ENCODE measurements around the gene USH2A.

Gene USH2A

DNA sequence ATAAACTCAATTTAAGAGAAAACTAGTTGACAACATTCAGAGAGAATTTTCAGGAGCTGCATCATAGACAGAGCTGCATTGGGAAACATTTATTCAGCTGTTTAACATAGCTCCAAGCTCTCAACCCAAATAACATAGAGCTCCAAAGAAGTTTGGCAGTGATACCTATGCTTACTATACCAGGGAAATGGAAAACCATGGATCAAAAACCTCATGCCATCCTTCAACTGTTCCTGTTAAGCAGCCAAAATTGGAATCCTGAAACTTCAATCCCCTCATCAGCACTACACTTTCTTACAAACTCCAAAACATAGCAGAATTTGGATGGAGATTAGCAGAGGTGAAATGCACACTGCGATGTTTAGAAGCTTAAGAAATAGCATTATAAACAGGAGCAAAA is 164.4 kb downstream of the USH2A start:
- no peak for DNase-seq

DNA sequence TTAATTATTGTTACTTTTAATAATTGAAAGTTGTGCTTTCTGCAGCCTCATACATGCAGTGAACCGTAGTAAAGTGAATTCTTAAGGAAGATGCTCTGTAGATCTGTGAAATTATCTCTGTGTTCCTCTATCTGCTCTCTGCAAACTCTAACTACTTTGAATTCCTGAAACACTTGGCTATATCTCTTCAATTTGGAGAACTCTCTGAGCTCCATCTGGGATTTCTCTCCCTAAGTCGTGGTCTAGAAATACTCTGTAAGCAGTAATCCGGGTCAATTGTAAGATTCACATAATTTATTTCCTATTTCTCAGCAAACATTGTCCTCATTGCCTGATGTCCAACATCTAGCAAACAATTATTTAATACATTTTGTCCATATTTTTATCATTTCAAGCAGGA is 164.9 kb downstream of the USH2A start:
- no peak for DNase-seq

DNA sequence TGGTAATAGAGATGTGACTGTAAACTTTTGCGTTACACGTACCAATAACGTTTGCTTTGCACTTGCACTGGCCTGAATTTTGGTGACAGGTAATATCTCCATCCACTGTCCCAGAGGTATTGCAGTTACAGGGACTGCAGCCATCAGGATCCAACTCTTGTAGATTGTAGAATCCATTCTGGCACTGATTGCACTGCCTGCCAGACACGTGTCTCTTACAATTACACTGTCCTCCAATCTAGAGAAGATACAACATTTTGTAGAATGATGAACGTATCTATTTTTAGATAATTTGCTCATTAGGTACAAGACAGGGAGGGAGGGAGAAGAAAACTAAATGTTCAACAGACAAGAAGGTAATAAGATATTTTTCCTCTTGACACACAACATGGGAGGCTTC is 172.4 kb downstream of the USH2A start:
- DNase-seq: no peak

DNA sequence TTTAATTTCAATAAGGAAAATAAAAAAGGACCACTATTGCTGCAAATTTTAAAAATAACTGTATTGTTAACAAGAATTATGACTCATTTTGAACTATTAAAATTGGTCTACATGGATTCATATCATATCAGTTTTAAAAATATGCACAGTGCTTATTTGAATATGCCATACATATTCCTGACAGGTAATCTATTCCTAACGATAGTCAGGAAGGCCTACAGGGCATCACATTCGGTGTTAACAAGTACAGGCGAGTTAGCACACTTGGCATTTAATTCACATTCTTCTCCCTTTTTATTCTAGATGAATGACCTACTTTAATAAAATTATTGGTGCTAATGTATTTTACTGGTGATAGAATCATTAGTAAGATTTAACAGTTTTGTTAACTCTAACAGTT is 174.6 kb downstream of the USH2A start:
- no peak for DNase-seq

DNA sequence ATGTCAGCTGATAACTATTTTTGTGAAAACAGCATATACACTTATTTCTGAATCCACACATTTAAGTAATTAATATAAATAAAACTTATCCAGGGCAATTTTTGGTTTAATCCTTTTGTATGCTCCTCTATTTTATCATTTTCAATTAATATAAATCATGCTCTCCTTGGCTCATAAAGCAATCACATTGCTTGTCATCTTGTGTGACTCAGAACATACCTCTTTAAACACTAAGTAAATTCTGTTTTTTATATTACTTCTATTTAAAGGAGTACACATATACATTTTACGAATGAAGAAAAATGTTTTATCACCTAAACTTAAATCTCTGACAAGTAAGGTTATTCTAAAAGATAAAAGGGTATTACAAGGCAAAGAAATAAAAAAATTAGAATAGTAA is 175.3 kb downstream of the USH2A start:
- no peak for DNase-seq

DNA sequence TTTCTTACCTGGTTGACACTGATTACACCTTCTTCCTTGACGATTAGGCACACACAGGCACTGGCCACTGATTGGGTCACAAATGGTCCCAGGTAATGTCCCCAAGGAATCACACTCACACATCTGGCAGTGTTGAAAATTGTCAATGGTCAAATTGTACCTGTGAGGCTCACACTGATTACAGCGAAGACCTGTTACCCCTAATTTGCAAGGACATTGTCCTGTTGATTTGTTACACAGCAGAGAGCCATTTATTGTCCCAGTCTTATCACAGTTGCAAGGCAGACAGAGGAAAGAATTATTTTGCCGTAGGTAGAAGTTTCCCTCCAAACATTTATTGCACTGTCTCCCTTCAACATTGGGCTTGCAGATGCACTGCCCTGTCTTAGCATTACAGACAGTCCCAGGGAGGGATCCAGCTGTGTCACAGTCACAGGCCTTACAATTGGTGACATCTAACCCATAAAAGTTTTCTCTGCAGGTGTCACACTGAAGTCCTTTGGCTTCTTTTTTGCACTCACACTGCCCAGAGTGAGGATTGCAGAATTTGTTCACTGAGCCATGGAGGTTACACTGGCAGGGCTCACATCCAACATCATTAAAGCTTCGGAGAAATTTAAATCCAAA is 176.6 kb downstream of the USH2A start:
- DNase-seq: no peak

DNA sequence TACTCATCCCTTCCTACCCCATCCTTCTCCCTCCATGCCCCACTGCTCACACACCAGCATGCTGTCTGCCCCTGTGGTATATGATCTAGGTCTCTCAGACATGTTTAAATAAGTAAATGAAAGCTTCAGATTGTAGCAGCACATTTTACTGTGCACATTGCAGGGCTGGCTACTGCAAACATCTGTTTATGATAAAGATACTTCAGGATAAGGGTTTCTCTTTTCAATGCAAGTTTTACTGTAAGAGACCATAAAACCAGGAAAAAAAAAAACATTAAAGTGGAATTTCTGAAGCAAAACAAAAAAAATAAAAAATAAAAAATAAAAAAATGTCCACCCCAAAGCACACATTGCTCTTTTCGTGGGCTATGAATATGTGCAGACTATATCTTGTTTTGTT is 184.4 kb downstream of the USH2A start:
- DNase-seq: no peak

DNA sequence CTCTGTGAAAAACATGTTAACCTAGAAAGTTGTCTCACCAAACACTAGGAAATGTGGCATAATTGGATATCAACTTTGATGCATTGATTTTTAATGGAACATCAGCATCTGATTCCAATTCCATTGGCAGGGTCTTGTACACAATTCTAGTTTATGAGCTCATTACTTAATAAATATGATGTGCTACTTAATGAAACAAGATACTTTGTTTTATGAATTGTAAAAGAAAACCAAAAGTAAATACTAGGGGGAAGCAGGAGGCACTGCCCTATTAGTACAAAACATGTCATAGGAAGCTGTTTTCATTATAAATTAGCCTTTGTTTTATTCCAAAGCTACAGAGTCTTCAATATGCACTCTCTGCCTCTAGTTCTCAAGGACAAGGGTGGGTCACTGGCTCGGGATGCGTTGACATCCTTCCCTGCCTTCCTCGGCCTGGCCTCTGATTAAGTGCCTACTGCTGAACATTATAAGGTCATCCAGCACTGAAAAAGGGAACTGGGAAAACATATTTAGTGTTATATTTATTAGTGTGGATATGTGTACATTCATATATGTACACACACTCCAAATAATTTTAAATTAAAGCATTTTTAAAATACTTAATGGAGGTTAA is 185.2 kb downstream of the USH2A start:
- no peak for DNase-seq

DNA sequence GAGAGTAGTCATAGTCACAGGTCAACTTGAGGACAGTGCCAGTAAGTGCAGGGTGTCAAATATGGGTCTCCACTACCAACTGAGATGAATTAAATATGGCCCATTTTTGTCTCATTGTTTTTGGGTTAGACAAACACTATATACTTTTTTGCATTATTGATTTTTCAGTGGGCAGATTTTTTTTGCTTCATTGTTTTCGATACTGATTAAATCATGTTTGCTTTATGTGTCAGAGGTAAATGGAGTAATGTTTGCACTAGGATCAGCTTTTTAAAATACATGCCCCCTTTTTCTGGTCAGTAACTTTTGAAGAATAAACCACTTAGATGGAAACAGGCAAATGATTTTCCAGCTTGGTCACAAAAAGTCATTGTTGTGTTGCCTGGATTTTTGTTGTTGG is 199.0 kb downstream of the USH2A start:
- no peak for DNase-seq

DNA sequence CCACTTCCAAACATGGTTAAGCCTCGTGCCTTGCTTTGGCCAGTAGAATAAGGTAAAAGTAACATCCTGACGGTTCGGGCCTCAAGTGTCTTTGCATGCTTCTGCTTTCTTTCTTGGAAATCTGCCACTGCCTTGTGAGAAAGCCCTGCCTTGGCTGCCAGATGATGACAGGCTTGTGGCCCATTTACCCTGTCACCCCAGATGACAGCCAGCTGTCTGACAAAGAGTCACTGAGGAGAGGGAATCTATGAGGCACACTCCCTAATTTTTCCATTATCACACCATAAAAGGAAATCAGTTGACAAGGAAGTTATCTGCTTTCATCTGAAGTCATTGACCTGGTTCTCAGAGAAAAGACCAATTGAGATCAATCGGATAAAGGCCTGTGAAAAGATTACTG is 199.8 kb downstream of the USH2A start:
- DNase-seq: peak; percentile 65

DNA sequence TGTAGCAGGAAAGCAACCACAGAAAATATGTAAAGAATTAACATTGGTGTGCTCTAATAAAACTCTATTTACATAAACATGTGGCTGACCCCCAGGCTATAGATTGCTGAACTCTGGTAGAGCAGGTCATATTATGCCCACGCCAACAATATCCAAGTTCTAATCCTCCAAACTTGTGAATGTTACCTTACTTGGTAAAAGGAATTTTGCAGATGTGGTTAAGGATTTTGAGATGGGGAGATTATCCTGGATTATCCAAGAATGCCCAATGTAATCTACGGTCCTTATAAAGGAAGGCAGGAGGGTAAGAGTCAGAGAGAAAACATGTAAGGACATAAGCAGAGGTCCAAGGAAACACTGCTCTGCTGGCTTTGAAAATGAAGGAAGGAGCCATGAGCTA is 201.0 kb downstream of the USH2A start:
- no peak for DNase-seq

DNA sequence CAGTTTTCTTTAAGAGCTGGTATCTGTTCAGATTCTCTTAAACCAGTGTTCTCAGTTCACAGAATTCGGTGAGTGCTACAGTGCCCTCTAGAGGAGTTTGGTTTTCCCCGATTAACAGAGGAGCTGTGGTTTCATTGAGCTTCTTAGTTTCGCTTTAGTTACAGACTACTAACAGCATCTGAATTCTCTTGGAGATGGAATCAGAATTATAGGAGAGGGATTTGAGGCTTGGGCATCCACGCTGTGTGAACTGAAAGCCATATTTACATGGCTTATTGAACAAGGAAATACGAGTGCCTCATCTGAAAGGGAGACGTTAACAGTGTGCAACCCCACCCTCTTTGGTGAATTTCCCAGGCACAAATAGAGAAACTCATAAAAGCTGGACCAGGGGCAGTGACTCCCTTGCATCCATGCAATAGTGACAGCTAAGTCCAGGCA is 202.0 kb downstream of the USH2A start:
- DNase-seq: peak; percentile 53

DNA sequence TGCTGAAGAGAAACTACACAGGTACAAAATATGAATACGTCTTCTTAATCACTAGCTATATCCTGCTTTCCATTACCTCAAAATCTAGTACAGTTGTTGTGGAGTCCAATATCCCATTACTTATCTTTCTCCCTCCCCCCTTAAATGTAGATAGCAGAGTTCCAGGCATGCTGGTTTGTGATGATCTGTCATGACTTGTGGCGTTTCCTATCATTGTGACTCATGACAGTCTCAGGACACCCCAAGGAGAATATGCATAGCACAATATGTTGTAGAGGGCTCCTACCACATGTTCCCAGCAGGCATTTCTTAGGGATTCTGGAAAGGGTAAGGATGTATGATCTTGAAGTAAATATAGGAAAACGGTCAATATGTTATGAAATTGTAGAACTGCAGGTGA is 206.9 kb downstream of the USH2A start:
- no peak for DNase-seq

DNA sequence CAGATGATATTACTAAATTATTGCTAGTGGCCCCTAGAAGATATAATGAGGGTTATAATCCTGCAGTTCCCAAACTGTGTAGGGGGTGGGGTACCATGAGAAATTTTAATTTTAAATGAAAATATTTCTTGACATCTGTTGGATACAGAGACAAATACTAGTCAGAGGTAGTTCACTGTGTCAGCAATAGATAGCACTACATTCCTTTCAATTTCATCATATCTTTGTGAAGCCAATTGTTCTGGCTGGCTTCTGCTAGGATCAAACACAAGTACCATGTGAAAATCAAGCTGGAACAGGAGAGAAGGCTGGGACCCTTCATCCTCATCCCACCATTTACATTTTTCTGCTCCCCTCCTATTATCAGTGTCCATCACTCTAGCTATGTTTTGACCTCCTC is 208.1 kb downstream of the USH2A start:
- DNase-seq: no peak

DNA sequence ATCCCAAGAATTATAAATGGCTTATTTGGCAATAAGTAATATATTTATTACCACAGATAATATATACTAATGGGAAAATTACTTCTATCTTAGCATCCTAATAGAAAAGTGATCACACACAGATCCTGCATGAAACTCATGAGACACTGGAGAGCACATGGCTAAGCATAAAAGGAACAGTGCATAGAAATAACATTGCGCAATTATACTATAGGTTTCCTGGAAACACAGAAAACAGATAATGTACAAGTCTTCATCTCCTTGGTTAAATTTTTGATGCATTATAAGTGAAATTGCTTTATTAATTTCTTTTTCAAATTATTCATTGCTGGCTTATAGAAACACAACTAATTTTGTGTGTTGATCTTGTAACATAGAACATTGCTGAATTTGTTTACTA is 210.4 kb downstream of the USH2A start:
- no peak for DNase-seq

DNA sequence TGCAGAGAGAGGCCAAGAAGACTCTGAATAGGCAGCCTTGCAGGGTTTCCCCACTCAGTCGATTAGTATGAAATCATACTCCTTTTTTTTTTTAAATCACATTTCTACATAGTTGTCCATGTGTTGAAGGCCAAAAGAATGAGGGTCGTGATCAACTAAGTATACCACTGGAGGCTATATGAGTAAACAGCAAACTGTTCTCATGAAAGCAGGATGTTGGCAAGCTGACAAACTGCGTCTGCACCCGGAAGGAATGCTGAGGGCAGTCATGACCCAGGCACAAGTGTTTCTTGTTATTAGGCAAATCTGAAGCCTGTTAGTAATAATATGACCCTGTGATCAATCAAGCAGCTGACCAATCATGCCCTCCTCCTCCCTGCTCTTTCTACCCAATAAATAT is 213.2 kb downstream of the USH2A start:
- no peak for DNase-seq

DNA sequence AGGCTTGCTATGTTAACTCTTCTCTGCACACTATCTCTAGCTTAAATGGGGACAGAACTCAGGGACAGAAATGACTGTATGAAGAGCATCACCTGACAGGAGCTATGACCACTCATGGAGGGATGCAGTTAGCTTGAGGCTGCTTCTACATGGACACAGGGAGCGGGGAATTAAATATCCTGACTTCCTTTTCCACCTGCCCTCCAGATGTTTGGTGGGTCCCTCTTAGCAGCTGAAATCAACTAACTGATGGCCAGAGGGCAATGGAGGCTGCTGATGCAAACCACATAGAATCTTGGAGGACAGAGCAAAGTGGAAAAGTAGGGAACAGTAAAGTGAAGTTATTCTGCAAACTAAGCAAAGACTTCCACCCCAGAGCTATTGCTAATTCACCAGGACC is 214.1 kb downstream of the USH2A start:
- DNase-seq: no peak

DNA sequence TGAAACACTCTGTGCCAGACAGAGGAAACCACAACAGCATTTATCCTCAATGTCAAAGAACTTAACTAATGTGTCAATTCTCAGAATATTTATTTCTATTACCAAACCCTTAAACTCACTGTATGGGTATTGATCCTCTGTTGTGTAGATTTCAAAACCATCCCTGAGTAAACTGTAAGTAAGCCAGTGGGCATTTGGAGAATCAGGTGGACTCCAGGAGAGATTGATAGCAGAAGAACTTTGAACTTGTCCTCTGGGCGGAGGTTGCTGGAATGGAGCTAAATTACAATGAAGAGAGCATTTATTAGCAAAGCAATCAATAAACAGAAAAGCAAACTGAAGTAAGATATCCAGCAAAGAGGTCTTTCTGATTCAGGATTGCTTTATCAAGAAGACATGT is 216.1 kb downstream of the USH2A start:
- DNase-seq: no peak

DNA sequence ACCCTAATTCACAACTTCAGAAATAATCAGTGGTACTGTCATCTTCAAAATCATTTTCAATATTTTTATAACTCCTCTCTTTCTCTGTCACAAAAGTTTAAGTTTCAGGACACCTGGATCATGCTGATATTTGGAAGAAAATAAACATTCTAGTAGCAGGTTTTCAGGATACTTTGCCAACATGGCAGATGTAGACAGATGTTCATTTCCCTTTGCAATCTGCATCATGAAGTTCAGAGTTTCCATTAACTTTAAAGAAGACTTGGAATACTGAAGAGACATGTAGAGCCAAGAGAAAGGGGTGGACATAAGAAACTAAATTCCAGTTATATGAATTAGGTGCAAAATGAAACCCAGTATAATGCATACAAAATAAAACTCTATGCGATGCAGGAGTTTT is 218.1 kb downstream of the USH2A start:
- no peak for DNase-seq

DNA sequence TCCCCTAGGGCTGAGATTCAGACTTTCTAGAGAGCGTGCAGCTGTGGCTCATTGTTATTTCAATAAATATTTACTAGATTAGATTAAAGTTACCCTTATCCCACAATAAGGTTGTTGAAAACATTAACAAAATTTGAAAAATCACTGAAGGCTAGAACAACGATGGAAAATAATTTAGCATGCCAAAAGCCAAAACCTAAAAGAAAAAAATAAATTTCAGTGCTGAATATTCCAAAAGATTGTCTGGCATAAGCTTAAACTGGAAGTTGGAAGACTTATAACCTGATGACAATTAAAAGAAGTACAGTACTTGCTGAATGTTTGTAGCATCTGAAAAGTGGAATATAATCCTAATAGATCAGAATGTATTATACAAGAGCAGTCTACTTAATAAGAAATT is 221.3 kb downstream of the USH2A start:
- DNase-seq: no peak

DNA sequence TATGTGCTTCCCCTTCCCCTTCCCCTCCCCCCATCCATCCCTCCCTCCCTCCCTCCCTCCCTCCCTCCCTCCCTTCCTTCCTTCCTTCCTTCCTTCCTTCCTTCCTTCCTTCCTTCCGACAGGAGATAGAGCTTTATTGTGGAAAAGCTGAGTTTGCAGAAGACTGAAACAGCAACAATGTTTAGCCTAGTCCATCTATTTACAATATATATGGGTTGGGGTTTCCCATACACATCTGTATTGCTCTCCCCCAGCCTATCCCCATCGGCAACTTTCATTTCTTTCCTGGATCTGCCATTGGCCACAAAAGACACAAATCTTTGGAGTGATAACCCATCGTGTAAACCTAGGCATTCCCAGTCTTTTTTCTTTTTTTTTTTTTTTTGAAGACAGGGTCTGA is 222.3 kb downstream of the USH2A start:
- DNase-seq: no peak

DNA sequence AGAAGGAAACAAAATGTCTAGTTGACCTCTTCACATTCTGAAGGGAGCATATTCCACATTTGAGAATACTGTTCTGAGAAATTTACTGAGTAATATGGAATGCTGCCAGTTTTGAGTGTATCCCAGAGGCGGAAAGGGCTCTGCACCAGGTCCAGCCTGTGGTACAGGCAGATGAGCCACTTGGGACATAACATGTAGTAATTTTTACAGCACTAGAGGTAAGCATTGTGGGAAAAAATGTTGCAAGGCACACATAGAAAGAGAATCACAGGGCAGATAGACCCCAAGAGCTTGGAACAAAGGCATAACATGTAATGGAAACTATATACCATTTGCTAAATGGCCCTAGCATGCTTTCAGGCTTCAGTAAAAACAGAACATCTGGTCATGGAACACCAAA is 228.5 kb downstream of the USH2A start:
- no peak for DNase-seq

DNA sequence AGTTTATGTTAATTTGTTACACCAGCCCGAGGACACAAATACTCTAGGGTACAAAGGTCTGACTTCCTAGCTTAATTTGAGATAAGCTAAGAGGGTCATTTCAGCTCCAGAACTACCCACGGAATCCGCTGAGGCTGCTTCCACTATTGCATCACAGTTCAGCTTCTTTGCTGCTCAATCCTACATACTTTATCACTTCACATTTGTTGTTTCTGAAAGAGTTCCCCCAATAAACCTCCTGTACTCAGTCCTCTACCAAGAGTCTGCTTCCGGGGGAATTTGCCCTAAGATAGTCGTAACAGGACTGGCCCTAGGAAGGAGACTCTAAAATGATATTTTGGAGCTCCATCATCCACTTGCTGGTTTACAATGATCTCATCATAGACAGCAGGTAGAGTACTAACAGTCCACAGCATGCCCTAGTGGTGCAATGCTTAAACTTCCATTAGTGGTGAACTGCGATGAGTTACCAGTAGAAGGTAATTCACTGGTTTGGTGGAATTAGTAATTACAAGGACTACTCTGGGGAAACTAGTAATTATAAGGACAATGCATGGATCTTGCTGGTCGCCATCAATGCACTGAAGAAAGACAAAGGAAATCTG is 229.3 kb downstream of the USH2A start:
- no peak for DNase-seq

DNA sequence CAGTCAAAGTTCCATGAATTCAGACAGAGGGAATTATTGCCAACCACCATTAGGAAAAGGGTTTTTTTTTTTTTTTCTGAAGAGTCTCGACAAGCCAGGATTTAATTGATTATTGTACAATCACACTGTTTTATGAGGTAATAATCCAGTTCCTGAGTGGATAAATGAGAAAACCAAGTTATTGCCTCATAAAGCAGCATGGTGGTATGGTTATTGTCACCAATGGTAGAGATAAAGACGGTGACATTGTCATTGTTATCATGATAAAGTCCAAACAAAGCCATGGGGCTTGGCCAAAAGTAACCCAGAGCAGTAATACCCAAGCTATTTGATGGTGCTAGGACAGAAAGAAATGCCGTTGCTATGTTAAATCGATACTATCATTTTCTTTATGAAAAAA is 232.8 kb downstream of the USH2A start:
- no peak for DNase-seq

DNA sequence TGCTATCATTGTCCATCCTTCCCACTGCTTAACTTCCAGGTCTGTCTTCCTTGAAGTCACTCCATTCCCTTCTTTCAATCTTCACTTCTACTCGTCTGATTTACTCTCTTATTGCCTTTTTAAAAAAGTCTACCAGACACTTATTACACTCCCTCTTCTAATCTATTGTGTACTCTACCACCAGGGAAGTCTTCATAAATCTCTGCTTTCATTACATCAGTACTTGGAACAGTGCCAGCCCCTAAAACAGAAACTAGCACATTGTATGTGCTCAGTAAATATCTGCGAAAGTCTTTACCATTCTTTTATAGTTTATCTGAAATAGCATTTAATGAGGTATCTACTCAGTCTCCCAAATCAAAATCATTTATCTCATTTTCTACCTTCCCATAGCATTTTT is 236.4 kb downstream of the USH2A start:
- no peak for DNase-seq

All from NCI-H2171 (cell line).